ENCODE results near the gene ST6GALNAC4. TPM values are rescaled to one million over a fixed set of nuclear protein-coding genes. Genes with fewer than 3 reads are reported as not detected.

The ST6GALNAC4 gene
- total and polyA plus RNA-seq, 9 of the 15 experiments (the other 6 are each of a cell fraction or from before 2014, with no cell fraction given), result 2.6 to 43.1 (median 15.4) TPM

GRCh38 chr9:127862075-127863011 lies 54.5 kb downstream of the ST6GALNAC4 start (continued):
- TF ChIP-seq USF2 (CRISPR knock-in tag; IDR thresholded peaks at IDR 0.05) (peak; percentile 65), TRIM25 (IDR thresholded peaks at IDR 0.05; ENCODE audit: borderline replicate concordance) (no peak), NR1H2 (CRISPR knock-in tag; IDR thresholded peaks at IDR 0.05) (no peak; the same call in 1 of the 2 replicates), FOS (IDR thresholded peaks at IDR 0.05; ENCODE audit: extremely low read depth, insufficient read length) (no peak), ZNF324 (CRISPR knock-in tag; IDR thresholded peaks at IDR 0.05) (0 out of 2 replicates have a peak, but pooled peaks have one; percentile 31), ZNF551 (CRISPR knock-in tag; IDR thresholded peaks at IDR 0.05) (no peak), ZNF561 (CRISPR knock-in tag; conservative IDR thresholded peaks at IDR 0.05) (no peak), MTA2 (IDR thresholded peaks at IDR 0.05; ENCODE audit: low read depth) (peak; percentile 71), CBX5 (IDR thresholded peaks at IDR 0.05; ENCODE audit: borderline replicate concordance, low read depth) (no peak), CREB3 (tag; conservative IDR thresholded peaks at IDR 0.05; ENCODE audit: low read depth) (peak; percentile 72; the same call in 1 of the 2 replicates), RBM22 (IDR thresholded peaks at IDR 0.05; ENCODE audit: low read depth, low read length, poor library complexity, severe bottlenecking) (peak; percentile 36), ZZZ3 (IDR thresholded peaks at IDR 0.05) (no peak), DDX20 (tag; IDR thresholded peaks at IDR 0.05; ENCODE audit: low read depth) (peak; percentile 27; the same call in 1 of the 2 replicates), MXI1 (IDR thresholded peaks at IDR 0.05; ENCODE audit: low read depth, low read length) (no peak), ZNF436 (CRISPR knock-in tag; IDR thresholded peaks at IDR 0.05) (0 out of 2 replicates have a peak, but pooled peaks have one; percentile 27), MEF2D (tag; conservative IDR thresholded peaks at IDR 0.05; ENCODE audit: low read depth) (no peak; the same call in 1 of the 2 replicates), FOXP4 (CRISPR knock-in tag; IDR thresholded peaks at IDR 0.05; ENCODE audit: borderline replicate concordance) (peak; percentile 72; the same call in 1 of the 2 replicates), U2AF1 (optimal IDR thresholded peaks at IDR 0.05; ENCODE audit: low read depth, low read length) (no peak), ZNF3 (CRISPR knock-in tag; IDR thresholded peaks at IDR 0.05) (no peak), SAFB2 (IDR thresholded peaks at IDR 0.05; ENCODE audit: borderline replicate concordance, low read depth, low read length, severe bottlenecking) (no peak), CAMTA2 (CRISPR knock-in tag; conservative IDR thresholded peaks at IDR 0.05) (no peak), NFIX (CRISPR knock-in tag; IDR thresholded peaks at IDR 0.05; ENCODE audit: low read depth) (no peak), BCOR (IDR thresholded peaks at IDR 0.05) (peak; percentile 94)
